SK-N-SH (cell line): ENCODE data around the gene HBG1. TPM values are rescaled to one million over a fixed set of nuclear protein-coding genes. Genes with fewer than 3 reads are reported as not detected.

Experiments used
- CTCF ChIA-PET: fragments of 300-600, 350-600 bp; formaldehyde crosslinking; extraction: SDS; loops from one replicate; lab custom pipeline; 2021; lab: Yijun Ruan, JAX
- POLR2A ChIA-PET: fragments of 350-600 bp; sonication (Branson Sonifier 250); formaldehyde crosslinking; extraction: SDS; loops from one replicate; lab custom pipeline; 2020; ENCODE audit warnings: antibody characterized with exemption, inconsistent platforms; lab: Yijun Ruan, JAX
- DNase-seq: peaks from one replicate; pipeline ENCODE4 v3.0.0; 2012
- H2AFZ ChIP-seq: fragments of 200-600 bp; sonication (generic); 2 replicates; pipeline ENCODE4 v1.8.1; 2016; ENCODE audit warnings: antibody characterized with exemption, mild to moderate bottlenecking, low read depth
- H3F3A ChIP-seq: fragments of 200-600 bp; sonication (generic); replicated peaks from 2 replicates; pipeline ENCODE3; 2016; ENCODE audit warnings: antibody characterized with exemption, mild to moderate bottlenecking; ENCODE audit not compliant: insufficient read depth
- H3K27ac ChIP-seq, 2 experiments: fragments of 200-500 bp in 1 of 2; fragments of 200-600 bp in 1 of 2; sonication (Bioruptor generic) in 1 of 2; sonication (generic), shearing (Covaris generic) in 1 of 2; 2 replicates each; pipeline versions ENCODE4 v1.5.1 to v1.6.1; 2014 to 2016; ENCODE audit warnings: low read depth in 2 of 2, inconsistent platforms in 1 of 2, low read length in 1 of 2, mild to moderate bottlenecking in 1 of 2, mixed read lengths in 1 of 2
- H3K27me3 ChIP-seq: fragments of 200-600 bp; sonication (generic), shearing (Covaris generic); 2 replicates; pipeline ENCODE4 v1.6.1; 2016; ENCODE audit warnings: mixed run types; ENCODE audit not compliant: insufficient read depth
- H3K36me3 ChIP-seq, 2 experiments: fragments of 200-500 bp in 1 of 2; fragments of 200-600 bp in 1 of 2; sonication (Bioruptor generic) in 1 of 2; sonication (generic) in 1 of 2; replicated peaks in 1 of 2; 2 replicates each; pipeline versions ENCODE3 to v1.5.1; 2014 to 2016; ENCODE audit warnings: low read length in 1 of 2, mild to moderate bottlenecking in 1 of 2; ENCODE audit not compliant: insufficient read depth in 2 of 2, control insufficient read depth in 1 of 2
- H3K4me1 ChIP-seq, 2 experiments: fragments of 200-500 bp in 1 of 2; fragments of 200-600 bp in 1 of 2; sonication (Bioruptor generic) in 1 of 2; sonication (generic), shearing (Covaris generic) in 1 of 2; 2 replicates each; pipeline versions ENCODE4 v1.5.1 to v1.6.1; 2014 to 2016; ENCODE audit warnings: low read depth in 1 of 2, low read length in 1 of 2, mixed run types in 1 of 2; ENCODE audit not compliant: insufficient read depth in 2 of 2, control insufficient read depth in 1 of 2
- H3K4me2 ChIP-seq: fragments of 200-600 bp; sonication (generic), shearing (Covaris generic); 2 replicates; pipeline ENCODE4 v1.6.1; 2017; ENCODE audit warnings: mixed run types
- H3K4me3 ChIP-seq, 2 experiments: fragments of 200-500 bp in 1 of 2; fragments of 200-600 bp in 1 of 2; sonication (Bioruptor generic) in 1 of 2; sonication (generic), shearing (Covaris generic) in 1 of 2; 2 replicates each; pipeline versions ENCODE4 v1.5.1 to v1.8.1; 2014 to 2016; ENCODE audit warnings: low read depth in 2 of 2, inconsistent platforms in 1 of 2, low read length in 1 of 2, mild to moderate bottlenecking in 1 of 2, mixed read lengths in 1 of 2, moderate library complexity in 1 of 2
- H3K79me2 ChIP-seq: fragments of 200-600 bp; sonication (generic); 2 replicates; pipeline ENCODE4 v1.8.1; 2017; ENCODE audit warnings: mild to moderate bottlenecking; ENCODE audit not compliant: insufficient read depth
- H3K9ac ChIP-seq: fragments of 200-600 bp; sonication (generic); 2 replicates; pipeline ENCODE4 v1.6.1; 2017; ENCODE audit warnings: mixed run types
- H3K9me2 ChIP-seq: fragments of 200-600 bp; sonication (generic); 2 replicates; pipeline ENCODE4 v1.6.1; 2017; ENCODE audit warnings: mixed run types
- H3K9me3 ChIP-seq: fragments of 200-600 bp; sonication (generic); 2 replicates; pipeline ENCODE4 v1.6.1; 2017; ENCODE audit warnings: mixed run types, mild to moderate bottlenecking, moderate library complexity
- H4K20me1 ChIP-seq: fragments of 200-600 bp; sonication (generic); 2 replicates; pipeline ENCODE4 v1.6.1; 2017; ENCODE audit warnings: mild to moderate bottlenecking, mixed run types; ENCODE audit not compliant: insufficient read depth
- CTCF ChIP-seq: fragments of 200-600 bp; sonication (generic); IDR thresholded peaks from 2 replicates; pipeline ENCODE4 v1.6.1; 2017; ENCODE audit warnings: antibody characterized with exemption, mild to moderate bottlenecking, moderate library complexity
- ELF1 ChIP-seq: IDR thresholded peaks from 2 replicates; pipeline ENCODE4 v1.4.0; 2012
- EP300 ChIP-seq, 2 experiments: IDR thresholded peaks; 2 replicates each; pipeline versions ENCODE4 v1.4.0 to v1.6.1; 2012; ENCODE audit warnings: borderline replicate concordance in 1 of 2, low read depth in 1 of 2, low read length in 1 of 2
- FOSL2 ChIP-seq: IDR thresholded peaks from 2 replicates; pipeline ENCODE4 v1.4.0; 2012; ENCODE audit warnings: low read depth, mild to moderate bottlenecking, moderate library complexity, borderline replicate concordance
- GABPA ChIP-seq: IDR thresholded peaks from 2 replicates; pipeline ENCODE4 v1.4.0; 2012; ENCODE audit warnings: low read depth, mild to moderate bottlenecking
- IRF3 ChIP-seq: fragments of 150-350 bp; IDR thresholded peaks from 2 replicates; pipeline ENCODE4 v1.6.1; 2016; ENCODE audit warnings: mild to moderate bottlenecking, low read depth, low read length
- NRF1 ChIP-seq: IDR thresholded peaks from 2 replicates; pipeline ENCODE4 v1.6.1; 2012; ENCODE audit warnings: low read depth, mild to moderate bottlenecking, low read length
- PBX3 ChIP-seq: IDR thresholded peaks from 2 replicates; pipeline ENCODE4; 2012
- POLR2AphosphoS5 ChIP-seq: IDR thresholded peaks from 2 replicates; pipeline ENCODE4 v1.6.1; 2012; ENCODE audit warnings: low read depth, low read length
- RCOR1 ChIP-seq: fragments of 150-350 bp; IDR thresholded peaks from 2 replicates; pipeline ENCODE4 v1.6.1; 2017; ENCODE audit warnings: antibody characterized with exemption, low read length
- REST ChIP-seq: IDR thresholded peaks from 2 replicates; pipeline ENCODE4 v1.6.1; 2012; ENCODE audit warnings: mild to moderate bottlenecking, low read depth, low read length, moderate library complexity
- RXRA ChIP-seq: IDR thresholded peaks from 2 replicates; pipeline ENCODE4 v1.4.0; 2012; ENCODE audit warnings: low read depth, mild to moderate bottlenecking, borderline replicate concordance
- SIN3A ChIP-seq: IDR thresholded peaks from 2 replicates; pipeline ENCODE4 v1.6.1; 2012; ENCODE audit warnings: low read depth, mild to moderate bottlenecking, low read length, moderate library complexity, borderline replicate concordance
- TAF1 ChIP-seq: IDR thresholded peaks from 2 replicates; pipeline ENCODE4 v1.6.1; 2012; ENCODE audit warnings: low read depth, mild to moderate bottlenecking, low read length, moderate library complexity, borderline replicate concordance
- TCF12 ChIP-seq: IDR thresholded peaks from 2 replicates; pipeline ENCODE4 v1.4.0; 2012
- ZBTB33 ChIP-seq: IDR thresholded peaks from 2 replicates; pipeline ENCODE4 v1.4.0; 2012; ENCODE audit warnings: low read depth, borderline replicate concordance
- WGBS: methylation state at CpG from one replicate; pipeline ENCODE4 v1.1.6; 2017; ENCODE audit warnings: low lambda C conversion rate; 5-methylcytosine and 5-hydroxymethylcytosine counted together
- polyA plus RNA-seq, 3 experiments: library from polyadenylated mRNA; depleted of rRNA; stranded (reverse); fragments of >200 nt; gene quantifications; 2 replicates each; pipeline ENCODE4 v1.2.3, GENCODE V29; 2012

Gene HBG1
- polyA plus RNA-seq, 1 of the 3 experiments (the other 2 are of a cell fraction) = not detected

GRCh38 chr11:5227681-5228080 lies 22.0 kb downstream of the HBG1 start:
- POLR2A ChIA-PET = no interaction called here
- WGBS = 0% methylated on average over 1 of the region's 1 CpG
- Histone ChIP-seq H3K27ac (no peak overlapping the region), H3K9ac (no peak overlapping the region), H3K9me2 (no peaks in the 10 kb centered on the region), H2AFZ (no peak overlapping the region), H3K27me3 (no peaks in the 10 kb centered on the region), H3K36me3 (no peaks in the 10 kb centered on the region), H3K4me3 (no peak overlapping the region), H3K79me2 (no peaks in the 10 kb centered on the region), H3K9me3 (no peaks in the 10 kb centered on the region), H3K4me2 (no peak overlapping the region), H3K4me1 (no peaks in the 10 kb centered on the region), H3F3A (no peaks in the 10 kb centered on the region), H4K20me1 (no peaks in the 10 kb centered on the region)
- no peak for TF ChIP-seq TCF12
- no peak for TF ChIP-seq PBX3
- no peak for TF ChIP-seq SIN3A
- no peak for TF ChIP-seq ZBTB33
- TF ChIP-seq RCOR1 = no peak
- TF ChIP-seq CTCF = no peak
- TF ChIP-seq NRF1 = no peak
- TF ChIP-seq FOSL2 = no peak
- TF ChIP-seq GABPA = no peak
- TF ChIP-seq POLR2AphosphoS5 = no peak
- TF ChIP-seq EP300 (IDR thresholded peaks at IDR 0.05; ENCODE audit: borderline replicate concordance in 1 of 2, low read depth in 1 of 2, low read length in 1 of 2) = no peak
- TF ChIP-seq IRF3 = no peak
- CTCF ChIA-PET = no interaction called here
- no peak for DNase-seq

GRCh38 chr11:5226732-5227310 lies 22.8 kb downstream of the HBG1 start, which contains the start of gene HBB:
Gene HBB (minus strand): TSS chr11:5227071. CDS start chr11:5227021, 50 bp downstream.
- H3K9me2 ChIP-seq = no peaks in the 10 kb centered on the region
- ChIA-PET CTCF (no interaction called here), POLR2A (no interaction called here)
- no peaks in the 10 kb centered on the region for H3K27me3 ChIP-seq
- H3F3A ChIP-seq = no peaks in the 10 kb centered on the region
- H3K4me1 ChIP-seq = no peaks in the 10 kb centered on the region
- H4K20me1 ChIP-seq = no peaks in the 10 kb centered on the region
- no peak within 1 kb of the TSS for H3K4me3 ChIP-seq
- H3K79me2 ChIP-seq = no peaks in the 10 kb centered on the region
- no peak for DNase-seq
- H3K27ac ChIP-seq = no peak within 1 kb of the TSS
- no peaks in the 10 kb centered on the region for H3K9me3 ChIP-seq
- H3K4me2 ChIP-seq = no peak within 1 kb of the TSS
- no peak within 1 kb of the TSS for H3K9ac ChIP-seq
- H3K36me3 ChIP-seq = no peaks in the 10 kb centered on the region
- no peak within 1 kb of the TSS for H2AFZ ChIP-seq
- 24% methylated on average over 3 of the region's 3 CpGs for WGBS
- TF ChIP-seq TAF1 (no peak), RXRA (no peak), REST (no peak), ELF1 (no peak), NRF1 (no peak), CTCF (no peak)
